22Rv1 (cell line): ENCODE measurements around the gene DPEP2.

Experiments
- CTCF ChIP-seq: fragments of 450-650 bp; IDR thresholded peaks from 2 replicates; pipeline ENCODE4 v1.5.1; 2017; ENCODE audit warnings: mild to moderate bottlenecking
- ZFX ChIP-seq: fragments of 450-650 bp; IDR thresholded peaks from 2 replicates; pipeline ENCODE4 v1.6.1; 2017; ENCODE audit warnings: antibody characterized with exemption, borderline replicate concordance

- TF ChIP-seq CTCF: no peak
- no peak for TF ChIP-seq ZFX
Observed at GRCh38 chr16:67968400-67969253, 30.7 kb downstream of the DPEP2 start, which contains the start of gene SLC12A4.
